Effector memory CD4-positive, alpha-beta T cell (primary cell): ENCODE measurements around the gene AGT.
"Not testable (repeated sequence)": the region's sequence is repeated elsewhere in the genome, so short reads cannot be mapped to it uniquely, and the experiment has no call there.

ENCODE experiments used
- DNase-seq, 3 donors: peaks; one replicate each; pipeline ENCODE4 v3.0.0-alpha.2; 2020
- H3K27ac ChIP-seq: 2 replicates; pipeline ENCODE4 v1.7.0; 2013; ENCODE audit warnings: mild to moderate bottlenecking, low read length, moderate library complexity; ENCODE audit not compliant: insufficient read depth, poor library complexity, severe bottlenecking
- H3K27me3 ChIP-seq: replicated peaks from 2 replicates; pipeline ENCODE4 v1.7.0; 2013; ENCODE audit warnings: mild to moderate bottlenecking, low read length; ENCODE audit not compliant: insufficient read depth, control insufficient read depth, poor library complexity, severe bottlenecking
- H3K36me3 ChIP-seq: 2 replicates; pipeline ENCODE4 v1.7.0; 2013; ENCODE audit warnings: mild to moderate bottlenecking, low read length, moderate library complexity; ENCODE audit not compliant: control insufficient read depth, insufficient read depth
- H3K4me1 ChIP-seq: 2 replicates; pipeline ENCODE4 v1.7.0; 2013; ENCODE audit warnings: low read length, mild to moderate bottlenecking; ENCODE audit not compliant: control insufficient read depth, insufficient read depth, poor library complexity, severe bottlenecking
- H3K4me3 ChIP-seq: 2 replicates; pipeline ENCODE4 v1.7.0; 2013; ENCODE audit warnings: low read length, low read depth, mild to moderate bottlenecking; ENCODE audit not compliant: insufficient read depth, poor library complexity, severe bottlenecking
- H3K9me3 ChIP-seq: 2 replicates; pipeline ENCODE4 v1.7.0; 2013; ENCODE audit warnings: mild to moderate bottlenecking, low read length, moderate library complexity; ENCODE audit not compliant: control insufficient read depth

The AGT gene

GRCh38 chr1:230716453-230716852 lies 2.5 kb upstream of the AGT start:
- not testable (repeated sequence) for H3K4me3 ChIP-seq, H3K36me3 ChIP-seq, DNase-seq, H3K4me1 ChIP-seq, H3K27me3 ChIP-seq, H3K27ac ChIP-seq, H3K9me3 ChIP-seq

- Histone ChIP-seq H3K27ac (no peak overlapping the region), H3K27me3 (peaks cover 4% of the 10 kb centered on the region), H3K9me3 (no peaks in the 10 kb centered on the region), H3K36me3 (no peaks in the 10 kb centered on the region), H3K4me3 (no peak overlapping the region), H3K4me1 (no peaks in the 10 kb centered on the region)
- no peak for DNase-seq
These were observed 1.6 kb upstream of the AGT start for GRCh38 chr1:230715510-230715909.

- no peak for DNase-seq
- Histone ChIP-seq H3K4me1 (no peaks in the 10 kb centered on the region), H3K9me3 (no peaks in the 10 kb centered on the region), H3K4me3 (no peak overlapping the region), H3K27ac (no peak overlapping the region), H3K27me3 (peaks cover 4% of the 10 kb centered on the region), H3K36me3 (no peaks in the 10 kb centered on the region)
These were observed 391 bp downstream of the AGT start for GRCh38 chr1:230713547-230713914.

- Histone ChIP-seq H3K36me3 (no peaks in the 10 kb centered on the region), H3K9me3 (no peaks in the 10 kb centered on the region), H3K4me3 (no peak overlapping the region), H3K27me3 (peaks cover 4% of the 10 kb centered on the region), H3K4me1 (no peaks in the 10 kb centered on the region), H3K27ac (no peak overlapping the region)
- no peak for DNase-seq
These were observed 784 bp downstream of the AGT start for GRCh38 chr1:230713138-230713537.

- H3K27ac ChIP-seq: no peak overlapping the region
- no peaks in the 10 kb centered on the region for H3K4me1 ChIP-seq
- DNase-seq: no peak
- H3K4me3 ChIP-seq: no peak overlapping the region
- no peaks in the 10 kb centered on the region for H3K9me3 ChIP-seq
- H3K27me3 ChIP-seq: peaks cover 4% of the 10 kb centered on the region
- no peaks in the 10 kb centered on the region for H3K36me3 ChIP-seq
These were observed 1.4 kb downstream of the AGT start for GRCh38 chr1:230712470-230712942.

GRCh38 chr1:230711245-230711644 lies 2.7 kb downstream of the AGT start:
- peaks cover 4% of the 10 kb centered on the region for H3K27me3 ChIP-seq
- no peaks in the 10 kb centered on the region for H3K36me3 ChIP-seq
- H3K4me1 ChIP-seq: no peaks in the 10 kb centered on the region
- H3K4me3 ChIP-seq: no peak overlapping the region
- DNase-seq: no peak
- no peak overlapping the region for H3K27ac ChIP-seq
- H3K9me3 ChIP-seq: no peaks in the 10 kb centered on the region

GRCh38 chr1:230710543-230710904 lies 3.4 kb downstream of the AGT start:
- Histone ChIP-seq H3K27ac (no peak overlapping the region), H3K4me1 (no peaks in the 10 kb centered on the region), H3K9me3 (no peaks in the 10 kb centered on the region), H3K36me3 (no peaks in the 10 kb centered on the region), H3K27me3 (peaks cover 4% of the 10 kb centered on the region), H3K4me3 (no peak overlapping the region)
- no peak for DNase-seq

- Histone ChIP-seq H3K4me1 (no peaks in the 10 kb centered on the region), H3K9me3 (no peaks in the 10 kb centered on the region), H3K27ac (no peak overlapping the region), H3K27me3 (peaks cover 4% of the 10 kb centered on the region), H3K36me3 (no peaks in the 10 kb centered on the region), H3K4me3 (no peak overlapping the region)
- no peak for DNase-seq
These were observed 4.0 kb downstream of the AGT start for GRCh38 chr1:230709619-230710542.

- H3K27ac ChIP-seq: no peak overlapping the region
- no peaks in the 10 kb centered on the region for H3K27me3 ChIP-seq
- H3K36me3 ChIP-seq: no peaks in the 10 kb centered on the region
- no peaks in the 10 kb centered on the region for H3K4me1 ChIP-seq
- no peak for DNase-seq
- no peak overlapping the region for H3K4me3 ChIP-seq
- H3K9me3 ChIP-seq: no peaks in the 10 kb centered on the region
These were observed 5.0 kb downstream of the AGT start for GRCh38 chr1:230708631-230709580.
